HG02678 (cell line): ENCODE results near the gene SP7.
A peak's percentile ranks its signal among the peaks of the same experiment; 100 is the strongest.
"Not testable (repeated sequence)": the region's sequence is repeated elsewhere in the genome, so short reads cannot be mapped to it uniquely, and the experiment has no call there.

ENCODE experiments used
- ATAC-seq: cut with Tn5 transposase; IDR thresholded peaks from one replicate; pipeline ENCODE4 v1.9.1; 2021; ENCODE audit warnings: mild to moderate bottlenecking, moderate library complexity; ENCODE audit not compliant: unreplicated experiment

Gene SP7

GRCh38 chr12:53324113-53324778 lies 11.9 kb downstream of the SP7 start:
- peak; percentile 25 for ATAC-seq

DNA sequence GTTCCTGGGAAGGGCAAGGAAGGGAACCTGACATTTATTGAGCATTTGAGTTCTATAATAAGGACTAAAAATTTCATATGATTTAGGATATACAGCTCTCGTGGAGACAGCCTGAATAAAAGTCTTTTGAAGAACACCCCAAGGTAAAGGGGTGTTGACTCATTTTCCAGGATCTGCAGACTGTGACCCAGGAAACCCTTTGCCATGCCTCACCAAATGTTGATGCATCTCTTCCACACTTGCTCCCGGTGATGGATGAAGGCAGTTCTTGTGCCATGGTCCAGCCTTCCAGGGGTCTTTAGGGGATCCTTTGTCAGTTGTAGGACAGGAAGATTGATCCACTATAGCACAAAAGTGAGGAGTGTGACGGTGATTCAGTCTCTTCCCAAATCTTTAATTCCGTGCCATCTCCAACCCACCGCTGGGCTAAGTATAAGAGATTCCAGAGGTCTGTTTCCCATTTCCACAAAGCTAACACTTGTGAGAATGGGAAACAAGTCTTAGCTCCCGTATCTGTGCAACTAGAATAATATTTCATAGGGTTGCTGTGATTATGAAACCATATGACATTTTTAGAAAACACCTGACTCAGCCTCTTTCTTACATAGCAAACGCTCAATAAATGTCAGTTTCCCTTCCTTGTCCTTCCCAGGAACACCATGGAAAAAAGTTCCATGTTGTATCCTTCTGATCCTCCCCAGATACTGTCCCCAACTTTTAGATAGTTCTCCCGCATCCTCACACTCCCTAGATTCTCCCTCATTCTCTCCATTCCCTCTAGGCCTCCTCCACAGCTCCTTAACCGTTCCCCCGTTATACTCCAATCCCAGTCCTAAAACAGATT lies 15.6 kb downstream of the SP7 start:
- ATAC-seq: no peak

DNA sequence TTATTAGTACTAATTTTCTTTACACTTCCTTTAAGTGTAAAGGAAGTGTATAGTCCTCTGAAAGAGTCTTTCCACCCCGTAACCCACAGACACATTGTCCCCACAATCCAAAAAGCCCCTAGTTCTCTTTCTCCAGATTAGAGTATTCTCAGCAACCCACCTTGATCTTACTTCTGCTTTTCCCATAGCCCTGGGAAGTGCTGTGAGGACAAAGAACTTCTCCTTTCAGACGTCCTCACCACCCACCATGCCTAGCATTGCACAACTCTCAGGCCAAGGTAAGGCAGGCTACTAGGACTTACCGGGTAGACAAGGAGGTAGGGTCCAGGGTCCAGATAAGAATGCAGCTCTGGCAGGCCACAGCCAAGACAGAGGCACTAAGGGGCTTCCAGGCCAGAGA lies 22.2 kb downstream of the SP7 start:
- no peak for ATAC-seq

GRCh38 chr12:53308276-53308675 lies 27.9 kb downstream of the SP7 start:
- ATAC-seq: no peak

- no peak for ATAC-seq
Observed at GRCh38 chr12:53306826-53307225, 29.3 kb downstream of the SP7 start.

DNA sequence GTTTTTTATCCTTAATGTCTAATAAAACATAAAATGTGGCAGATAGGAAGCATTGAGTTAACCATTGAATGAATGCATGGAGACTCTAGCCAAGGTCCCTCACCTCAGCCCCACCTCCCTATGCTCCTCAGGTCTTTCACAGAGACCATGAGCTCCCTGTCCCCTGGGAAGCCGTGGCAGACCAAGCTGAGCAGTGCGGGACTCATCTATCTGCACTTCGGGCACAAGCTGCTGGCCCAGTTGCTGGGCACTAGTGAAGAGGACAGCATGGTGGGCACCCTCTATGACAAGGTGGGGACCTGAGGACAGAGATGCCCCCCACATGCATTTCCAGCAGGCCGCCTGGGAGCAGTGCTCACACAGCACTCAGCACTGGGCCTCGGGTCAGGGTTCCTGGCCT lies 33.3 kb downstream of the SP7 start:
- no peak for ATAC-seq

DNA sequence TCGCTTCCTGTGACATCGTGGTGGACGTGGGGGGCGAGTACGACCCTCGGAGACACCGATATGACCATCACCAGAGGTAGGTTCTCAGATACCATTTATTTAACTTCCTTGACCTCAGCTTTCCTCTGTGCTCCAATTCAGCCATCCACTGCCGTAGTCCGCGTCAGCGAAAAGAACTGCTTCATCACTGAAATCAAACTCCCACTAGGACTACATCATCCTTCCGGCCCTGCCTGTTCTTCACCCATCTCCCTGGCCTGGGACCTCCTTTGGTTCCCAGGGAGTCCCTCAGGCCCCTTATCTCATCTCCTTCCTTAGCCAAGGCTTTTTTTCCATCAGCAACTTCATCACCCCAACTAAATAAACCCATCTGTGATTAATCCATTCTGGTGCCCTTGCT lies 36.0 kb downstream of the SP7 start:
- ATAC-seq: no peak

DNA sequence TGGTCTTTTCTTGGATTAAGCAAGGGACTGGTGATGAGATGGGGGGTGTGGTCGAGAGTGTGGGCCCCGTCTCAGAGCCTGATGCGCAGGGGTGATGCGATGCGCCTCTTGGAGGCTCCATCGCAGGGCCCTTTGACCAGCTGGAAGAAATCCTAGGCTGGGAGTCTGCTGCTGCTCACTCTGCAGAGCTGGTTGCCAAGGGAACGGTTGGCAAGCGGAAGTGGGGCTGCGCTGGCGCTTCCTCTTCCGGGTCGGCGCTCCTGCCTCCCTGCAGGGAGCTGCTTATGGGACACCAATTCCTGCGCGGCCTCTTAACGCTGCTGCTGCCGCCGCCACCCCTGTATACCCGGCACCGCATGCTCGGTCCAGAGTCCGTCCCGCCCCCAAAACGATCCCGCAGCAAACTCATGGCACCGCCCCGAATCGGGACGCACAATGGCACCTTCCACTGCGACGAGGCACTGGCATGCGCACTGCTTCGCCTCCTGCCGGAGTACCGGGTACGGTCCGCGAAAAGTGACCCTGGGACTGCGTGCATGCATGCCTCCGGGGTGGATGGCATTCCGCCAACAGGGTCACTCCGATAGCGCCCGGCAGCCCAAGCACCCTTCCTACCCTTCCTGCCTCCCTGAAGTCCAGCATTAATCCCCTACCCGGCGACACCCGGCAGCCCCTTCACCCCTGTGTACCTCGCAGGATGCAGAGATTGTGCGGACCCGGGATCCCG lies 36.5 kb downstream of the SP7 start, which contains the start of gene MYG1:
Gene MYG1, plus strand, starts transcription at position 242 of the 727 bp plus-strand sequence. Its CDS starts 43 bp downstream, at position 285.
- ATAC-seq: peak; percentile 77

DNA sequence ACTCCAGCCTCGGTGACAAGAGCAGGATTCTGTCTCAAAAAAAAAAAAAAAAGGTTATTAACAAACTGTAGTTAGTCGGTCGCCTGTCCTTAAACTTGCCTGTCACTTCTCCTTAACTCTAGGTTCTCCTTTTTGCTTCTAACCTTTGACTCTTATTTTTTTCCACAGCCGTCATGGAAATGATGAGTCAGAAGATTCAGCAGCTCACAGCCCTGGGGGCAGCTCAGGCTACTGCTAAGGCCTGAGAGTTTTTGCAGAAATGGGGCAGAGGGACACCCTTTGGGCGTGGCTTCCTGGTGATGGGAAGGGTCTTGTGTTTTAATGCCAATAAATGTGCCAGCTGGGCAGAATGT lies 37.1 kb downstream of the SP7 start:
- no peak for ATAC-seq

DNA sequence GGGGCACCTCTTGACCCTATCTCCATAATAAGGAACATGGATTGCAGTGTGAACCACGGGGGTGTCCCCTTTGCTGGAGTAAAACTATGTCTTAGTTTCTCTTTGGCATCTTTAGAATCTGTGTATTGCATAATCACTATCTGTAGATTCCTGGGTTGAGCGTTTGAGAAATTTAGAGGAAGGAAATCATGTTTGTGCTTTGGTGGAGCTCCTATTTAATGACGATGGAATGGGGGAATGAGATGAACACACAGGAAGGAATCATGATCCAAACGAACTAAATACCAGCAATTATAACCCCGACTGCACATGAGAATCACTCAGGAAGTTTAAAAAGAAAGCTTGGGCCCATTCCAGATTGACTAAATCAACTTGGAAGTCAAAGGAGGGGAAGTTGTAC lies 38.0 kb downstream of the SP7 start:
- no peak for ATAC-seq

DNA sequence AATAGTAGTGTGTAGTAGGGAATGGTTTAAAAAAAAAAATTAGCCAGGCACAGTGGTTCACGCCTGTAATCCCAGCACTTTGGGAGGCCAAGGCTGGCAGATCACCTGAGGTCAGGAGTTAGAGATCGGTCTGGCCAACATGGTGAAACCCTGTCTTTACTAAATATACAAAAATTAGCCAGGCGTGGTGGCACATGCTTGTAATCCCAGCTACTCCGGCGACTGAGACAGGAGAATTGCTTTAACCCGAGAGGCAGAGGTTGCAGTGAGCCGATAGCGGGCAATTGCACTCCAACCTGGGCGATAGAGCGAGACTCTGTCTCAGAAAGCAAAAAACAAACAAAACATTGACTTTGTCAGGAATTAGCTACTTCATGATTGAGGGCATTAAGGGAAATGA lies 39.0 kb downstream of the SP7 start:
- ATAC-seq: not testable (repeated sequence)

- ATAC-seq: no peak
Observed at GRCh38 chr12:53295891-53296219, 40.3 kb downstream of the SP7 start.

DNA sequence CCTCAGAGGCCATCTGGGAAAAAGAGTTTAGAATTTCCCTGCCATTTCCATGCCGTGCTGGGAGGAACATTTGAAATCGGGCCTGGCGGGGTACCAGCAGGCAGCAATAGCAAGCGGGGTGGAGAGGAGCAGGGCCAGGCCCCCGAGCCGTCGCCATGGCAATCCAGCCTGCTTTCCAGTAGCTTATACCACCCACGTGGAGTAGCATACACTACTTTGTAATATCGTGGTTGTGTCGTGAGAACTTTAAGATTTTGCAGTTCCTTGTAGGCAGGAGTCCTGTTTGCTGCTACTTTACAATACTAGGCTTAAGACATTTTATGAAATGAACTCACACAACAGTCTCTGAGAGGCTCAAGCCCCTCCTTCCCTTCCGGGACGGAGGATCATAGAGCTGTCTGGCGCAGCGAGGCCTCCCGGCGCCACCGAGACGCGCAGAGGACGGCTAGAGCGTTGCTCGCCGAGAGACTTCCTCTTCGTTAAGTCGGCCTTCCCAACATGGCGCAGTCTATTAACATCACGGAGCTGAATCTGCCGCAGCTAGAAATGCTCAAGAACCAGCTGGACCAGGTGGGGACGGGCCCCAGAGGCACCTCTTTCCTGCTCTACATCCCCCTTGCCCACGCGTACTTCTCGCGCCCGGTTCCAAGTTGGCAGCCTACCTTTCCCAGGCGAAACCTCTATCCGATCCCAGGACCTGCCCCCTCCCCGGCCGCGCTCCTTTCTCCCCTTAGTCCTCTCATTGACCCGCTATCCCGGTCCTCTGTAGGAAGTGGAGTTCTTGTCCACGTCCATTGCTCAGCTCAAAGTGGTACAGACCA lies 40.9 kb downstream of the SP7 start, which contains the start of gene PFDN5:
Gene PFDN5, plus strand, starts transcription at position 473 of the 821 bp plus-strand sequence. Its CDS starts 26 bp downstream, at position 499.
- ATAC-seq: peak; percentile 87

GRCh38 chr12:53292426-53292825 lies 43.7 kb downstream of the SP7 start:
- ATAC-seq: no peak

DNA sequence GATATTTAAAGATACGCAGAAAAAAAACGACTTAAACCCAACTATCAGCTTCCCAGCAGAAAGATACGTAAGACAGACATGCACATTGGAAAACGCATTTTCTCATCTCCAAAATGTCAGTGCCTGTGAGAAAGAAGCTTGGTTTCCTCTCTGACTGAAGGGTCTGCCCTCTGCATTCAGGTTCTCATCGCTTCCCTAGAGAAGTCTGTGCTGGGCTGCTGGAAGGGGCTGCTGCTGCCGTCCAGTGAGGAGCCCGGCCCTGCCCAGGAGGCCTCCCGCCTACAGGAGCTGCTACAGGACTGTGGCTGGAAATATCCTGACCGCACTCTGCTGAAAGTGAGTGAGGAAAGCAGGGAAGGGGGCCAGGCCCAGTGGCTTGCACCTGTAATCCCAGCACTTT lies 45.5 kb downstream of the SP7 start:
- ATAC-seq: no peak

- no peak for ATAC-seq
Observed at GRCh38 chr12:53289891-53290290, 46.3 kb downstream of the SP7 start.

GRCh38 chr12:53288322-53288721 lies 47.8 kb downstream of the SP7 start:
- ATAC-seq: no peak

DNA sequence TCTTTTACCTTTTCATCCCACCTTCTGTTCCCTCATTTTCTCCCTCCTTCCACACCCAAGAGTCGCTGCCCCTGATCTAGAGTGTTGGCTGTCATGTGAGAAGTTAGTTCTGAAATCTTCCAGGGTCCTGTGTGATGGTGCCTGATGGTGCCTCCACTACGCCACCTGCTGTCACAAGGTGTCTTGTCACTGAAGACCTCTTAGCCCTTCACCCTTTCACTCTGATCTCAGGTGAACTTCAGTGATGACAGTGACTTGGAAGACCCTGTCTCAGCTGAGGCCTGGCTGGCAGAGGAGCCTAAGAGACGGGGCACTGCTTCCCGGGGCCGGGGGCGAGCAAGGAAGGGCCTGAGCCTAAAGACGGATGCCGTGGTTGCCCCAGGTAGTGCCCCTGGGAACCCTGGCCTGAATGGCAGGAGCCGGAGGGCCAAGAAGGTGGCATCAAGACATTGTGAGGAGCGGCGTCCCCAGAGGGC lies 48.4 kb downstream of the SP7 start:
- ATAC-seq: no peak

DNA sequence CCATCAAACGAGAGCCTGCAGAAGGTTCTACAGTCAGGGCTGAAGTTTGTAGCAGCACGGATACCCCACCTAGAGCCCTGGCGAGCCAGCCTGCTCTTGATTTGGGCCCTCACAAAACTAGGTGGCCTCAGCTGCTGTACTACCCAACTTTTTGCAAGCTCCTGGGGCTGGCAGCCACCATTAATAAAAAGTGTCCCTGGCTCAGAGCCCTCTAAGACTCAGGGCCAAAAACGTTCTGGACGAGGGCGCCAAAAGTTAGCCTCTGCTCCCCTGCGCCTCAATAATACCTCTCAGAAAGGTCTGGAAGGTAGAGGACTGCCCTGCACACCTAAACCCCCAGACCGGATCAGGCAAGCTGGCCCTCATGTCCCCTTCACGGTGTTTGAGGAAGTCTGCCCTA lies 49.7 kb downstream of the SP7 start:
- ATAC-seq: no peak

GRCh38 chr12:53279888-53280498 lies 56.2 kb downstream of the SP7 start:
- no peak for ATAC-seq
